K562 (cell line): ENCODE results near the gene PLA2G2E. TPM values are rescaled to one million over a fixed set of nuclear protein-coding genes. Genes with fewer than 3 reads are reported as not detected.

Experiments used
- ATAC-seq: fragments of 200-7000 bp; cut with Tn5 transposase; 3 replicates; pipeline ENCODE4 v1.9.1; 2020; ENCODE audit warnings: moderate library complexity
- BruUV-seq: library from RNA; stranded (reverse); fragments of 400-500 nt; replicated peaks from 2 replicates; lab custom pipeline; 2021; lab: Mats Ljungman, UMichigan
- CTCF ChIA-PET: fragments of 300-600 bp; formaldehyde crosslinking; extraction: SDS; loops from one replicate; lab custom pipeline; 2021; ENCODE audit warnings: low intra/inter-chr PET ratio; lab: Yijun Ruan, JAX
- POLR2A ChIA-PET: fragments of 300-600, 350-650 bp; sonication (Branson Sonifier 250); formaldehyde crosslinking; extraction: SDS; loops from one replicate; lab custom pipeline; 2021; ENCODE audit warnings: antibody characterized with exemption, inconsistent platforms; lab: Yijun Ruan, JAX
- DNase-seq, 4 experiments: peaks; one replicate each; pipeline versions ENCODE4 v3.0.0 to v3.0.0-alpha.2; 2011 to 2018; ENCODE audit warnings: low spot score in 3 of 4, mixed read lengths in 3 of 4; ENCODE audit errors: extremely low read depth in 1 of 4
- FAIRE-seq: peaks from 2 replicates; lab custom pipeline; 2011; peaks lifted over from hg19 to GRCh38; lab: Jason Lieb, UNC
- H2AFZ ChIP-seq: 2 replicates; pipeline ENCODE4 v1.6.0; 2011; ENCODE audit warnings: low read depth, low read length, control low read depth, inconsistent platforms
- H3K27ac ChIP-seq: fragments of 200-600 bp; 3 replicates; pipeline ENCODE4 v1.8.0; 2011; ENCODE audit warnings: low read depth, mild to moderate bottlenecking, control low read depth, inconsistent platforms, low read length, moderate library complexity, mixed read lengths; ENCODE audit errors: extremely low read depth
- H3K27me3 ChIP-seq, 2 experiments: fragments of 300-600 bp in 1 of 2; 2 replicates in 1 of 2; 3 replicates in 1 of 2; pipeline versions ENCODE4 v1.6.0 to v1.8.0; 2011; ENCODE audit warnings: inconsistent platforms in 2 of 2, low read length in 2 of 2, mild to moderate bottlenecking in 1 of 2, mixed read lengths in 1 of 2, moderate library complexity in 1 of 2; ENCODE audit not compliant: control insufficient read depth in 2 of 2, insufficient read depth in 2 of 2
- H3K36me3 ChIP-seq: fragments of 300-600 bp; 3 replicates; pipeline ENCODE4 v1.8.0; 2011; ENCODE audit warnings: mild to moderate bottlenecking, low read length, inconsistent platforms; ENCODE audit not compliant: control insufficient read depth, insufficient read depth
- H3K4me1 ChIP-seq, 2 experiments: fragments of 200-600 bp in 1 of 2; replicated peaks in 1 of 2; 2 replicates in 1 of 2; 3 replicates in 1 of 2; pipeline versions ENCODE4 v1.5.1 to v1.8.0; 2011; ENCODE audit warnings: inconsistent platforms in 2 of 2, low read length in 2 of 2, mild to moderate bottlenecking in 1 of 2, mixed read lengths in 1 of 2, moderate library complexity in 1 of 2; ENCODE audit not compliant: control insufficient read depth in 2 of 2, insufficient read depth in 2 of 2
- H3K4me2 ChIP-seq: 2 replicates; pipeline ENCODE4 v1.6.1; 2011; ENCODE audit warnings: low read length, control low read depth, inconsistent platforms, mixed read lengths; ENCODE audit not compliant: insufficient read depth
- H3K4me3 ChIP-seq: fragments of 200-600 bp; sonication (generic), shearing (Covaris generic); 2 replicates; pipeline ENCODE4 v1.5.1; 2016; ENCODE audit warnings: control low read depth, inconsistent platforms
- H3K79me2 ChIP-seq: fragments of 200-600 bp; 3 replicates; pipeline ENCODE4 v1.8.0; 2011; ENCODE audit warnings: low read length, inconsistent platforms; ENCODE audit not compliant: control insufficient read depth, insufficient read depth
- H3K9ac ChIP-seq, 2 experiments: 2 replicates each; pipeline versions ENCODE4 v1.6.0 to v1.6.1; 2011; ENCODE audit warnings: low read depth in 2 of 2, low read length in 2 of 2, control low read depth in 1 of 2, inconsistent platforms in 1 of 2, mild to moderate bottlenecking in 1 of 2, mixed read lengths in 1 of 2; ENCODE audit not compliant: insufficient read depth in 1 of 2
- H3K9me1 ChIP-seq: one replicate; pipeline ENCODE4 v1.6.0; 2011; ENCODE audit warnings: inconsistent platforms, mild to moderate bottlenecking, low read length, moderate library complexity; ENCODE audit not compliant: control insufficient read depth, insufficient read depth
- H3K9me3 ChIP-seq: replicated peaks from 2 replicates; pipeline ENCODE4 v1.5.1; 2011; ENCODE audit warnings: low read depth, low read length, inconsistent platforms; ENCODE audit not compliant: control insufficient read depth, insufficient read depth
- H4K20me1 ChIP-seq: replicated peaks from 2 replicates; pipeline ENCODE4 v1.6.1; 2011; ENCODE audit warnings: low read length, inconsistent platforms, mixed read lengths; ENCODE audit not compliant: control insufficient read depth, insufficient read depth
- C11orf30 ChIP-seq: fragments of 450-650 bp; IDR thresholded peaks from 2 replicates; pipeline ENCODE4 v1.6.1; 2016; ENCODE audit warnings: low read depth, mild to moderate bottlenecking
- DLX4 ChIP-seq: fragments of 250-450 bp; sonication (Bioruptor Pico); IDR thresholded peaks from 2 replicates; pipeline ENCODE4 v1.6.1; 2021; ENCODE audit warnings: mild to moderate bottlenecking
- MAFF ChIP-seq: IDR thresholded peaks from 2 replicates; pipeline ENCODE4 v1.6.1; 2012; ENCODE audit warnings: low read length, improper control_type of control experiment
- MAFG ChIP-seq: fragments of 450-650 bp; conservative IDR thresholded peaks from 2 replicates; pipeline ENCODE4 v1.6.1; 2016; ENCODE audit warnings: missing genetic modification characterization, missing compliant biosample characterization
- MTA3 ChIP-seq: fragments of 450-650 bp; formaldehyde crosslinking; IDR thresholded peaks from 2 replicates; pipeline ENCODE4 v1.6.1; 2017; ENCODE audit warnings: mild to moderate bottlenecking, borderline replicate concordance
- RERE ChIP-seq: sonication (generic); formaldehyde crosslinking; IDR thresholded peaks from 2 replicates; pipeline ENCODE4 v1.8.0; 2023; ENCODE audit warnings: missing genetic modification reagents, mild to moderate bottlenecking, borderline replicate concordance
- SAFB ChIP-seq: fragments of 200-400 bp; formaldehyde crosslinking; IDR thresholded peaks from 2 replicates; pipeline ENCODE4 v1.6.1; 2017; ENCODE audit warnings: low read depth, low read length, borderline replicate concordance
- SMAD3 ChIP-seq: fragments of 450-650 bp; formaldehyde crosslinking; conservative IDR thresholded peaks from 2 replicates; pipeline ENCODE4 v1.4.0; 2020; ENCODE audit warnings: mild to moderate bottlenecking
- THRA ChIP-seq: fragments of 450-650 bp; IDR thresholded peaks from 2 replicates; pipeline ENCODE4 v1.6.1; 2017; ENCODE audit warnings: mild to moderate bottlenecking, moderate library complexity
- ZNF175 ChIP-seq: fragments of 200-800 bp; sonication (Bioruptor generic); IDR thresholded peaks from 2 replicates; pipeline ENCODE4 v1.6.1; 2016; ENCODE audit warnings: low read depth, mild to moderate bottlenecking, missing genetic modification characterization, missing compliant biosample characterization
- ZNF316 ChIP-seq: fragments of 450-650 bp; IDR thresholded peaks from 2 replicates; pipeline ENCODE4 v1.6.1; 2016
- WGBS: fragments of 100-300 bp; shearing (Covaris generic); methylation state at CpG from one replicate; pipeline ENCODE4 v1.1.6; 2016; ENCODE audit warnings: low coverage, mixed read lengths; ENCODE audit not compliant: insufficient coverage; ENCODE audit errors: missing lambda C conversion rate; 5-methylcytosine and 5-hydroxymethylcytosine counted together
- in situ Hi-C: fragments of 300-500 bp; cut with MboI; formaldehyde crosslinking; loops from 4 replicates; pipeline ENCODE4 v1.15.0; 2018; ENCODE audit warnings: inconsistent platforms, mixed read lengths
- intact Hi-C: fragments of 100-400 bp; cut with micrococcal nuclease; formaldehyde crosslinking; loops from 2 replicates; pipeline ENCODE4 v1.14.2; 2022
- polyA plus RNA-seq, 8 experiments: library from polyadenylated mRNA; depleted of rRNA in 4 of 8; stranded (reverse) in 5 of 8; unstranded in 3 of 8; fragments of >200 nt; fragmentation: Nextera tagmentation in 2 of 8; fragmentation: Illumina TruSeq in 1 of 8; extraction: Ambion mirVana in 2 of 8; extraction: Trizol in 1 of 8; gene quantifications; 2 replicates each; pipeline versions ENCODE4 v1.2.1 to v1.2.3, GENCODE V29; 2011 to 2014; ENCODE audit warnings: inconsistent platforms in 1 of 8, missing spikeins in 1 of 8
- total RNA-seq, 7 experiments: library from RNA; depleted of rRNA in 6 of 7; stranded (reverse); fragments of >200 nt in 6 of 7; fragmentation: Illumina TruSeq in 2 of 7; extraction: Trizol in 2 of 7; gene quantifications; 2 replicates each; pipeline versions ENCODE4 v1.2.1 to v1.2.3, GENCODE V29; 2011 to 2021; ENCODE audit warnings: low replicate concordance in 1 of 7

PLA2G2E gene
- total and polyA plus RNA-seq, 9 of the 15 experiments (the other 6 are each of a cell fraction or from before 2014, with no cell fraction given) = not detected

- H3K36me3 ChIP-seq = no peaks in the 10 kb centered on the region
- ATAC-seq (no peak), DNase-seq (no peak), FAIRE-seq (no peak)
- H3K9me3 ChIP-seq = no peaks in the 10 kb centered on the region
- no peaks in the 10 kb centered on the region for H3K4me1 ChIP-seq
- ChIA-PET POLR2A (no interaction called here), CTCF (no interaction called here)
- no peak for TF ChIP-seq MTA3
- TF ChIP-seq DLX4 (CRISPR knock-in tag) = no peak
- TF ChIP-seq SAFB = no peak
- peak; percentile 85 for TF ChIP-seq ZNF316
- TF ChIP-seq THRA = no peak
- 0 out of 2 replicates have a peak, but pooled peaks have one; percentile 19 for TF ChIP-seq MAFF
- no peak for TF ChIP-seq ZNF175 (CRISPR knock-in tag)
- TF ChIP-seq SMAD3 = no peak
- peak; percentile 72 for TF ChIP-seq C11orf30
- no peak for TF ChIP-seq RERE
- TF ChIP-seq MAFG (tag) = peak; percentile 66
- intact Hi-C loops (no loop called here), in situ Hi-C loops (no loop called here)
- no TSS peak for BruUV-seq
- H3K27me3 ChIP-seq = peaks cover 0 to 21% of the 10 kb centered on the region in 2 experiments; a peak in 3 of 5 replicates
- H3K27ac ChIP-seq = no peak overlapping the region
- H3K9me1 ChIP-seq = no peaks in the 10 kb centered on the region
- WGBS = 3% methylated on average over 1 of the region's 1 CpG
- no peaks in the 10 kb centered on the region for H4K20me1 ChIP-seq
- H3K4me3 ChIP-seq = no peak overlapping the region
- H3K79me2 ChIP-seq = no peaks in the 10 kb centered on the region
- H2AFZ ChIP-seq = no peak overlapping the region
- no peak overlapping the region for H3K4me2 ChIP-seq
- H3K9ac ChIP-seq = no peak overlapping the region
Measured at GRCh38 chr1:19971664-19972063, 48.2 kb upstream of the PLA2G2E start.
